T-helper 2 cell (primary cell): ENCODE data around the gene FMN1.

Source experiments
- DNase-seq, 5 experiments: peaks; one replicate each; pipeline versions ENCODE4 v3.0.0 to v3.0.0-alpha.2; 2012 to 2022

The FMN1 gene

GRCh38 chr15:33046329-33046728, 148.2 kb downstream of the FMN1 start:
- DNase-seq = no peak

GRCh38 chr15:33045066-33045810, 149.3 kb downstream of the FMN1 start:
- DNase-seq = no peak

- no peak for DNase-seq
These were observed 149.9 kb downstream of the FMN1 start for GRCh38 chr15:33044598-33044997.

GRCh38 chr15:33043636-33044035, 150.9 kb downstream of the FMN1 start:
- DNase-seq = no peak

- no peak for DNase-seq
These were observed 154.0 kb downstream of the FMN1 start for GRCh38 chr15:33040496-33040895.

GRCh38 chr15:33034588-33034987, 159.9 kb downstream of the FMN1 start:
- DNase-seq = no peak

GRCh38 chr15:33032053-33032452, 162.5 kb downstream of the FMN1 start:
- no peak for DNase-seq

- no peak for DNase-seq
These were observed 163.1 kb downstream of the FMN1 start for GRCh38 chr15:33031324-33031821.

GRCh38 chr15:33030315-33030714, 164.2 kb downstream of the FMN1 start:
- no peak for DNase-seq

- DNase-seq = no peak
These were observed 165.3 kb downstream of the FMN1 start for GRCh38 chr15:33029109-33029652.

GRCh38 chr15:33028495-33028894, 166.0 kb downstream of the FMN1 start:
- DNase-seq = no peak

GRCh38 chr15:33027306-33028035, 167.0 kb downstream of the FMN1 start:
- DNase-seq = peak in 1 of 5 experiments; percentile 50

- no peak for DNase-seq
These were observed 167.9 kb downstream of the FMN1 start for GRCh38 chr15:33026614-33027013.

GRCh38 chr15:33022629-33023028, 171.9 kb downstream of the FMN1 start:
- DNase-seq = peak in 1 of 5 experiments; percentile 17

GRCh38 chr15:33021806-33022389, 172.6 kb downstream of the FMN1 start:
- DNase-seq = peak in 1 of 5 experiments; percentile 37

GRCh38 chr15:33019354-33019981, 175.0 kb downstream of the FMN1 start:
- DNase-seq = no peak

- DNase-seq = peak in 1 of 5 experiments; percentile 80
These were observed 178.0 kb downstream of the FMN1 start for GRCh38 chr15:33016405-33017024.

GRCh38 chr15:33014586-33014985, 179.9 kb downstream of the FMN1 start:
- DNase-seq = no peak

GRCh38 chr15:33013827-33014445, 180.6 kb downstream of the FMN1 start:
- DNase-seq = peak in 1 of 5 experiments; percentile 15

GRCh38 chr15:33011976-33012375, 182.5 kb downstream of the FMN1 start:
- no peak for DNase-seq

- no peak for DNase-seq
These were observed 184.9 kb downstream of the FMN1 start for GRCh38 chr15:33009603-33010002.

- DNase-seq = no peak
These were observed 185.5 kb downstream of the FMN1 start for GRCh38 chr15:33009026-33009425.
